Tibial nerve (tissue), 4 donors: Measurements from ENCODE around the gene LIG4. TPM values are rescaled to one million over a fixed set of nuclear protein-coding genes. Genes with fewer than 3 reads are reported as not detected.
"Not testable (repeated sequence)": the region's sequence is repeated elsewhere in the genome, so short reads cannot be mapped to it uniquely, and the experiment has no call there.

ENCODE experiments used
- DNase-seq, 2 donors: peaks; one replicate each; pipeline ENCODE4 v3.0.0-alpha.2; 2019; ENCODE audit warnings: low spot score in 2 of 2
- H3K27ac ChIP-seq, 4 donors: fragments of 200-600 bp; sonication (generic) in 3 of 4; one replicate each; pipeline ENCODE4 v1.5.1; 2017 to 2019; ENCODE audit warnings: mild to moderate bottlenecking in 1 of 4
- H3K27me3 ChIP-seq, 2 donors: fragments of 200-600 bp; sonication (generic) in 1 of 2; one replicate each; pipeline versions ENCODE4 v1.5.1 to v1.6.0; 2017 to 2019
- H3K36me3 ChIP-seq, 3 donors: fragments of 200-600 bp; sonication (generic); one replicate each; pipeline ENCODE4 v1.5.1; 2018 to 2019
- H3K4me1 ChIP-seq, 4 donors: fragments of 200-600 bp; sonication (generic) in 3 of 4; one replicate each; pipeline ENCODE4 v1.5.1; 2017 to 2019
- H3K4me3 ChIP-seq, 4 donors: fragments of 200-600 bp; sonication (generic) in 3 of 4; one replicate each; pipeline ENCODE4 v1.5.1; 2017 to 2019; ENCODE audit warnings: mild to moderate bottlenecking in 1 of 4, moderate library complexity in 1 of 4
- H3K9me3 ChIP-seq, 4 donors: fragments of 200-600 bp; sonication (generic) in 3 of 4; one replicate each; pipeline ENCODE4 v1.5.1; 2017 to 2019
- EP300 ChIP-seq, 2 donors: sonication (generic); formaldehyde crosslinking; IDR thresholded peaks; one replicate each; pipeline ENCODE4 v1.6.1; 2017; ENCODE audit warnings: antibody characterized with exemption in 2 of 2, mild to moderate bottlenecking in 1 of 2
- POLR2A ChIP-seq, 2 donors: fragments of 450-650 bp; IDR thresholded peaks; one replicate each; pipeline ENCODE4 v1.6.1; 2017; ENCODE audit warnings: antibody characterized with exemption in 2 of 2, mild to moderate bottlenecking in 2 of 2, moderate library complexity in 2 of 2
- WGBS, 2 donors: methylation state at CpG; one replicate each; pipeline ENCODE4 v1.1.5; 2018; 5-methylcytosine and 5-hydroxymethylcytosine counted together
- total RNA-seq, 4 donors: library from RNA; depleted of rRNA; stranded (reverse); fragments of >200 nt; gene quantifications; one replicate each; pipeline ENCODE4 v1.1.0, GENCODE V29; 2016
- TF ChIP-seq, protein P1 (sequence below), 5 experiments: fragments of 200-600 bp in 3 of 5; fragments of 450-650 bp in 2 of 5; sonication (generic) in 3 of 5; IDR thresholded peaks; one replicate each; pipeline ENCODE4 v1.5.1; 2016 to 2019; ENCODE audit warnings: antibody characterized with exemption in 5 of 5, mild to moderate bottlenecking in 3 of 5, moderate library complexity in 2 of 5

Gene LIG4
- total RNA-seq, 4 donors from 2014 or later = 8.0 to 9.9 (median 9.4) TPM

- no peaks in the 10 kb centered on the region for H3K27me3 ChIP-seq
- H3K27ac ChIP-seq = peak within 1 kb of the TSS; percentile 75 to 89 (median 88)
- DNase-seq = peak; percentile 69 to 82
- peaks cover 0 to 76% (median 35%) of the 10 kb centered on the region in 4 donors for H3K4me1 ChIP-seq
- no peaks in the 10 kb centered on the region for H3K36me3 ChIP-seq
- peak within 1 kb of the TSS; percentile 59 to 97 (median 84) for H3K4me3 ChIP-seq
- peak; percentile 33 to 58 for TF ChIP-seq POLR2A (IDR thresholded peaks at IDR 0.05)
- TF ChIP-seq, protein P1, sequence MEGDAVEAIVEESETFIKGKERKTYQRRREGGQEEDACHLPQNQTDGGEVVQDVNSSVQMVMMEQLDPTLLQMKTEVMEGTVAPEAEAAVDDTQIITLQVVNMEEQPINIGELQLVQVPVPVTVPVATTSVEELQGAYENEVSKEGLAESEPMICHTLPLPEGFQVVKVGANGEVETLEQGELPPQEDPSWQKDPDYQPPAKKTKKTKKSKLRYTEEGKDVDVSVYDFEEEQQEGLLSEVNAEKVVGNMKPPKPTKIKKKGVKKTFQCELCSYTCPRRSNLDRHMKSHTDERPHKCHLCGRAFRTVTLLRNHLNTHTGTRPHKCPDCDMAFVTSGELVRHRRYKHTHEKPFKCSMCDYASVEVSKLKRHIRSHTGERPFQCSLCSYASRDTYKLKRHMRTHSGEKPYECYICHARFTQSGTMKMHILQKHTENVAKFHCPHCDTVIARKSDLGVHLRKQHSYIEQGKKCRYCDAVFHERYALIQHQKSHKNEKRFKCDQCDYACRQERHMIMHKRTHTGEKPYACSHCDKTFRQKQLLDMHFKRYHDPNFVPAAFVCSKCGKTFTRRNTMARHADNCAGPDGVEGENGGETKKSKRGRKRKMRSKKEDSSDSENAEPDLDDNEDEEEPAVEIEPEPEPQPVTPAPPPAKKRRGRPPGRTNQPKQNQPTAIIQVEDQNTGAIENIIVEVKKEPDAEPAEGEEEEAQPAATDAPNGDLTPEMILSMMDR (IDR thresholded peaks at IDR 0.05) = peak in 1 of 5 experiments; percentile 28
- peak in 1 of 2 donors; percentile 92 for TF ChIP-seq EP300 (IDR thresholded peaks at IDR 0.05)
- H3K9me3 ChIP-seq = no peaks in the 10 kb centered on the region
- 0% methylated on average over 38 to 45 of the region's 93 CpGs for WGBS, 2 donors
Observed at GRCh38 chr13:108218044-108218974, 3.0 kb upstream of the LIG4 start, which contains the start of gene ABHD13. TSS of gene ABHD13 (plus strand) at chr13:108218392. CDS start at chr13:108229219, 10,827 bp downstream.

GRCh38 chr13:108217307-108218043, 2.1 kb upstream of the LIG4 start:
- 67 to 70% methylated on average over 27 of the region's 27 CpGs for WGBS, 2 donors
- H3K36me3 ChIP-seq, H3K9me3 ChIP-seq, DNase-seq, H3K27me3 ChIP-seq: not testable (repeated sequence)
- H3K4me1 ChIP-seq = peaks cover 0 to 69% (median 34%) of the 10 kb centered on the region in 4 donors
- H3K27ac ChIP-seq = peak overlapping the region; percentile 75 to 89 (median 88)
- H3K4me3 ChIP-seq = peak overlapping the region; percentile 59 to 97 (median 84)

DNA sequence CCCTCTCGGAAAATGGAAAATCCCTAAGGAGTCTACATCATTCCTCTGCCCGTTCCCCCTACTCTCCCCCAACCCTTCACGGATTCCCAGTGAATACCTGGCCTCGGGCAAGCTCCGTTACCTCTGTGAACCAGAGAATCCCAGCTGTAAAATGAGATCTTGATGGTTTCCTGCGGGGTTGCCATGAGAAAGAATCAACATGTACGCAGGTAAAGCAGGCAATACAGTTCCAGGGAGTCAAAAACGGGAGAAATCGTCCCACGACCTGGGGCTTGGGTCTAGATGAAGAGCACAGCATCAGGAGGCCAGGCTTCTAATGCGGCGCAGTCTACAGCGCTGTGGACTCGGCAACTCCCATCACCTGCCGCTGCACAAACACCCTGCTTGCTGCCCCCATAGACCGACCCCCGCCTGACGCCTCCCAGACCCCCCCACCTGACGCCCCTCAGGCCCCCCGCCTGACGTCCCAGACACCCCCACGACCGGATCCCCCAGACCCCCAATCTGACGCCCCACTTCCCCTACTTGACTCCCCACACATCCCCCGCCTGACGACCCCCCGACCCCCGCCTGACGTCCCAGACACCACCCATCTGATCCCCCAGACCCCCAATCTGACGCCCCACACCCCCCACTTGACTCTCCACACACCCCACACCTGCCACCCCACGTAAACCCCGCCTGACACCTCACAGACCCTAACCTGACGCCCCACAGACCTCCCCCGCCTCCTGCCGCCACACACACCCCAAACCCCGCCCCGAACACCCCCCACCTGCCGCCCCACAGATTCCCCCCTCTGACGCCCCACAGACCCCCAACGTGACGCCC, 680 bp downstream of the LIG4 start:
- peak overlapping the region; percentile 23 to 57 (median 40) for H3K4me3 ChIP-seq
- DNase-seq = no peak
- peak overlapping the region in 2 of 4 donors; percentile 33 to 41 for H3K27ac ChIP-seq
- no peak for TF ChIP-seq EP300 (IDR thresholded peaks at IDR 0.05)
- TF ChIP-seq, protein P1 (IDR thresholded peaks at IDR 0.05) = no peak
- no peak for TF ChIP-seq POLR2A (IDR thresholded peaks at IDR 0.05)
- no peaks in the 10 kb centered on the region for H3K27me3 ChIP-seq
- no peaks in the 10 kb centered on the region for H3K9me3 ChIP-seq
- H3K4me1 ChIP-seq = peaks cover 0 to 43% (median 24%) of the 10 kb centered on the region in 4 donors
- peaks cover 0 to 15% (median 0%) of the 10 kb centered on the region in 3 donors for H3K36me3 ChIP-seq
- 10 to 20% methylated on average over 10 to 29 of the region's 41 CpGs for WGBS, 2 donors

DNA sequence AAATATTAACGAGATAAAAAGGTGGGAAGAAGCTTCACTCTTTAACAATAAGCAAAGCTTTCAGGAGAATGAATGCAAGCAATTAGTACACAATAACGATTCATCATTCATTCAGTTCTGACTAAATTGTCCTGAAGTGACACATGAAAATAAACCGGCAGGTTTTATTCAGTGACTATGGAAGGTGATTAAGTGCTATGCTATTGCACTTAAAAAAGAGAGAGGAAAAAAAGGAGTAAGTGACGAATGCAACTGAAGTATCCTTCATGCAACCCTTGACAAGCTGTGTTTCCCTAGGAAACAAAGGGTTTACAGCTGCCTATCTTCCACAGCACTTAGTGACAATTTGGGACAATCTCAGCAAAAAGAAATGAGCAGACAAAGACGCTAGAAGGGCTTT, 1.4 kb downstream of the LIG4 start:
- H3K27me3 ChIP-seq = no peaks in the 10 kb centered on the region
- H3K36me3 ChIP-seq = peaks cover 0 to 22% (median 0%) of the 10 kb centered on the region in 3 donors
- H3K4me3 ChIP-seq = no peak overlapping the region
- H3K27ac ChIP-seq = peak overlapping the region in 1 of 4 donors; percentile 41
- H3K4me1 ChIP-seq = peaks cover 0 to 36% (median 17%) of the 10 kb centered on the region in 4 donors
- TF ChIP-seq EP300 (IDR thresholded peaks at IDR 0.05) (no peak), POLR2A (IDR thresholded peaks at IDR 0.05) (no peak)
- TF ChIP-seq, protein P1 (IDR thresholded peaks at IDR 0.05) = no peak
- no peak for DNase-seq
- 52 to 55% methylated on average over 5 of the region's 5 CpGs for WGBS, 2 donors
- H3K9me3 ChIP-seq = peaks cover 0 to 4% (median 0%) of the 10 kb centered on the region in 4 donors

GRCh38 chr13:108212886-108213285, 2.5 kb downstream of the LIG4 start:
- H3K4me1 ChIP-seq = peaks cover 0 to 36% (median 17%) of the 10 kb centered on the region in 4 donors
- DNase-seq = no peak
- 81 to 90% methylated on average over 4 of the region's 4 CpGs for whole genome bisulfite sequencing, 2 donors

More at GRCh38 chr13:108212886-108213285, 2.5 kb downstream of the LIG4 start:
- H3K9me3 ChIP-seq = peaks cover 0 to 4% (median 0%) of the 10 kb centered on the region in 4 donors
- TF ChIP-seq EP300 (IDR thresholded peaks at IDR 0.05) (no peak), POLR2A (IDR thresholded peaks at IDR 0.05) (no peak)
- TF ChIP-seq, protein P1 (IDR thresholded peaks at IDR 0.05) = no peak
- H3K36me3 ChIP-seq = peaks cover 0 to 30% (median 0%) of the 10 kb centered on the region in 3 donors
- no peak overlapping the region for H3K27ac ChIP-seq
- H3K27me3 ChIP-seq = no peaks in the 10 kb centered on the region
- no peak overlapping the region for H3K4me3 ChIP-seq
